ENCODE measurements around the gene UNG. TPM values are rescaled to one million over a fixed set of nuclear protein-coding genes. Genes with fewer than 3 reads are reported as not detected.

The UNG gene
- 14.4 and 26.1 TPM in 2 replicates for total RNA-seq

DNA sequence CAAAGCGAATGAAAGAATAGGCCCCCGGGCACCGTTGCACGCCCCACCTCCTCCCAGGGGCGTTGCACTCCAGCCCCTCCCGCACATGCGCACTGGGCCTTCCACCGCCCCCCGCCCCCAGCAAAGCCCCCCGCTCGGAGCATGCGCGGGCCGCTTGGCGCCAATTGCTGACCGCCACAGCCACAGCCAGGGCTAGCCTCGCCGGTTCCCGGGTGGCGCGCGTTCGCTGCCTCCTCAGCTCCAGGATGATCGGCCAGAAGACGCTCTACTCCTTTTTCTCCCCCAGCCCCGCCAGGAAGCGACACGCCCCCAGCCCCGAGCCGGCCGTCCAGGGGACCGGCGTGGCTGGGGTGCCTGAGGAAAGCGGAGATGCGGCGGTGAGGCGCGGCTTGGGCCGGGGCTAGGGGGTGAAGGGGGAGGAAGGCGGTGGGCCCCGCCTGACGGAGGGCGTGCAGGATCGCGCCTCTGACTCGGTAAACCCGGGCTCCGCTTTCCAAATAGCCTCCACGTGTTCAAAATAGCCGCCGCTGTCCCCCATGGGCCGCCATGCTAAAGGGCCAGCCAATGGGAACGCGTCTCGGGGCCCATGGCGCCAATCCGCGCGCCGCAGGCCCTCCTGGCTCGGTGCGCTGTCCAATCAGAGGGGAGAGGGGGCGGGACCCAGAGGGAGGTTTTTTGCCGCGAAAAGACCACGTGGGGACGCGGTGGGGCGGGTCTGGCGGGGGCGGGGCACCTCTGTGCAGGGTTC lies at the start of gene UNG:
Gene UNG, plus strand, starts transcription at position 163 of the 748 bp plus-strand sequence. Its CDS starts 83 bp downstream, at position 246.

DNA sequence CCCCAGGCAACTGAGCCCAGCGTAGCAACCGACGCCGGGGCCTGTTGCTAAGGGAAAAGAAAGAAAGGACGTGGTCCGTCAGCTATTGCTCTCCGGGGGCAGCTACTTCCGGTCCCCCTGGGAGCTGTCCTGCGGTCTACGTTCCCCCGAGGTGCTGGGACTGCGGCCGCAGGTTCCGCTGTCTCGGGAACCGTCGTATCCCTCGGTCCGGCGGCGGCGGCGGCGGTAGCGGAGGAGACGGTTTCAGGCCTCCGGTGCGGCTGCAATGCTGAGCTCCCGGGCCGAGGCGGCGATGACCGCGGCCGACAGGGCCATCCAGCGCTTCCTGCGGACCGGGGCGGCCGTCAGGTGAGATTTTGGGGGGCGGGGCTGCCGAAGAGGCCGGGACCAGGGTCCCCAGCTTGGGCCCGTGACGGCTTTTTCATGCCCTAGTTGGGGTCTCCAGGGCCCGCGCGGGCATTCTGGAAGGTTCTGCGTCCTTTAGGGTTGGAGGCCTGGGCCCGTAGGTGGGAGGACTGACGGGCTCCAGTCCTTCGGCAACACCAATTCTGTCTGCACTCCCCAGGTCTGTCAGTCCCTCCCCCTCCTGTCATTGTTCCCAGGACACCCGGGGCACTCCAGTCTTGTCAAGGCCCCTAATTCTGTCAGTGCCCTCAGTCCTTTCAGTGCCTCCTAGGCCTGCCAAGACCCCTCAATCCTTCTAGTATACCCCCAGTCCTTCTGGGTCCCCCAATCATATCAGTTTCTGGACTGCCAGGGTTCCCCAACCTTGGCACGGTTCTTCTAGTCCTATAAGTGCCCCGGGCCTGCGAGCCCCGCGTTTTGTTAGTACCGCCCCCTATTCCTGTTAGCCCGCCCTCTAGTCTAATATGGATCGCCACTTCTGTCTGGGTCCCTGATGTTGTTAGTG lies 44.7 kb upstream of the UNG start, which contains the start of gene USP30:
Gene USP30, plus strand, starts transcription at position 163 of the 910 bp plus-strand sequence. Its CDS starts 103 bp downstream, at position 266.

DNA sequence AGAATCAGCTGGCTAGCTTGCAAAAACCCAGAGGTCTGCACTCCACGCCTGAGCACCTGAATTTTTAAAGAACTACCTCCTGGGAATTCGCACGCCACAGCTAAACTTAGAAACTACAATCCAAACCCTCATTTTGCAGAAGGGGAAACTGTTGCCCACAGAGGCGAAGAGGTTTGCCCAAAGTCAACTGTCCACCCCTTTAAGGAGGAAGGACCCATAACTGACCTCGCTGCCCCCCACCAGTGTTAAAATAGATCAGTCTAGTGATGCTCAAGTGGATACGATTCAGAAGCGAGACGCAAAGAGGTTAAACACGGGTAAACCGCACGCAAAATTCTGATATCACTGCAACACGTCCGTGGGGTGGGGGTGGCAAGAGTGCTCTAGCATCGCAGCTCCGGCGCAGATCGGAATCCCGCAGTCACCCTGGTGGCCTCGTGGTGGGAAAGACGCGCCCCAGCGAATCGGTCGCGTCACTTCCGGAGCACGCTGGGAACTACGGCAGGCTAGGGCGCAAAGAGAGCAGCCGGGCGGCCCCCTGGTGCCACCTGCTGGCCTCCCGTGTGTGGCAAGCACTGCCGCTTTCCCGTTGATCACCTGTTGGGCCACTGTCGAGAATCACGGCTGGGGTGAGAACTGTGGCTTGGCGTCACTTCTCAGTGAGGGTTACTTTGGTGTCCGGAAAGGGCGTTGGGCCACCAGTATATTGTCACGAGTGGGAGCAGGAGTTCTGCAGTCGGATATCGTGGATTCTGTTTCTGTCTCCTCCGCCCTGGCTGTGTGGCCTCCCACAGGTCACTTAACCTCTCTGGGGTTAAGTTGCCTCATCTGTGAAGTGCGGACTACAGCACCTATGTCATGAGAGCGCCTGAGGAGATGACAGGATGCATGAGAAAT lies 4.1 kb upstream of the UNG start, which contains the start of gene ALKBH2:
Gene ALKBH2, minus strand, starts transcription at position 451 of the 897 bp plus-strand sequence. CDS start 686 bp downstream, outside the sequence.

DNA sequence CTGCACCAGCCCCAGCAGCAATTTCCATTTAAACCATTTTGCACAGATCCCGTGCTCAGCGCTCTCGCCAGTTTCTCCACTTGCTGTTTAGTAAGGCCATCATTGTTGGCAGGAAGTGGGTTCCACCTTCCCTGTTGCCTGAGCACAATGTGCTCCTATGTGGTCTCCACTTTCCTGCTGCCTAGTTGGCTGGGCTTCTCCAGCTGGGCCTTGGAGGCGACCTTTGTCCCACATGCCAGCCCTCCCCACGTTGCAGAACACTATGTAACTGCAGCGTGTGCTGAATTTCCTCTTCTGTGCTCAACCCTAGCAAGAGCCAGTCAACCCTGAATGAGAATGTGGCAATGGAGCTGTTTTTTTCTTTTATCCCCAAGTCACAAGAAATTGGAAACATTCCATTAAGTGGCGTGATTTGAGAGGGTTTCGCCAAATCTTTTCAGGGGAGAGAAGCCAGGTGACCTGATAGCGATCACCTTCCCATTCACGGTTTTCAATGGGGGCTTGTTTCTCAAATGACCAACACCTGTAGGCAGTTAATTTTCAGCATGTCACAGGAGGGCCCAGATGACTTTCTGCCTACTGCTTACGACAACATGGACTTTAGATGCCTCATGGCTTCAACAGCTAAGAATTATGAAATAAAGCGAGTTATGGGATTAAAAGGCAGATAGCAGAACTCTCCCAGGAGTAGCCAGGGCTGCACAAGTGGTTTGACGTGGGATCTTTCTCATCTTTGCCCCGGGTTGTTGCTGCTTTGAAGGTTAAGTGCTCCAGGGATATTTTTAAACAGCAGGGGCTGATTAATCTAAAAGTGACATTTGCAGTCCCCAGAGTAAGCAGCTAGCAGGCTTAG lies 18.6 kb downstream of the UNG start, which contains the start of gene ACACB:
Gene ACACB, plus strand, starts transcription at position 830 of the 853 bp plus-strand sequence. CDS start 22,819 bp downstream, outside the sequence.

Other genes starting within 250 kb of the UNG start
- gene SSH1, start 240.0 kb upstream of the UNG start, total RNA-seq: 11.3 and 36.7 TPM in 2 replicates
- not detected in 2 replicates for gene DAO, start 217.5 kb upstream of the UNG start, total RNA-seq
- not detected in 2 replicates for gene SVOP, start 76.5 kb upstream of the UNG start, total RNA-seq
- gene USP30, start 45.0 kb upstream of the UNG start, total RNA-seq: 4.4 and 8.3 TPM in 2 replicates
- 19.9 and 34.9 TPM in 2 replicates for gene ALKBH2, start 4.1 kb upstream of the UNG start, total RNA-seq
- gene ACACB, start 19.0 kb downstream of the UNG start, total RNA-seq: 1.4 and 3.0 TPM in 2 replicates
- gene FOXN4, start 211.7 kb downstream of the UNG start, total RNA-seq: not detected in 2 replicates